HG03354 (cell line): ENCODE measurements around the gene GPR62.

Experiments
- ATAC-seq: cut with Tn5 transposase; IDR thresholded peaks from one replicate; pipeline ENCODE4 v1.9.1; 2021; ENCODE audit warnings: mild to moderate bottlenecking; ENCODE audit not compliant: unreplicated experiment, poor library complexity, severe bottlenecking

The GPR62 gene

DNA sequence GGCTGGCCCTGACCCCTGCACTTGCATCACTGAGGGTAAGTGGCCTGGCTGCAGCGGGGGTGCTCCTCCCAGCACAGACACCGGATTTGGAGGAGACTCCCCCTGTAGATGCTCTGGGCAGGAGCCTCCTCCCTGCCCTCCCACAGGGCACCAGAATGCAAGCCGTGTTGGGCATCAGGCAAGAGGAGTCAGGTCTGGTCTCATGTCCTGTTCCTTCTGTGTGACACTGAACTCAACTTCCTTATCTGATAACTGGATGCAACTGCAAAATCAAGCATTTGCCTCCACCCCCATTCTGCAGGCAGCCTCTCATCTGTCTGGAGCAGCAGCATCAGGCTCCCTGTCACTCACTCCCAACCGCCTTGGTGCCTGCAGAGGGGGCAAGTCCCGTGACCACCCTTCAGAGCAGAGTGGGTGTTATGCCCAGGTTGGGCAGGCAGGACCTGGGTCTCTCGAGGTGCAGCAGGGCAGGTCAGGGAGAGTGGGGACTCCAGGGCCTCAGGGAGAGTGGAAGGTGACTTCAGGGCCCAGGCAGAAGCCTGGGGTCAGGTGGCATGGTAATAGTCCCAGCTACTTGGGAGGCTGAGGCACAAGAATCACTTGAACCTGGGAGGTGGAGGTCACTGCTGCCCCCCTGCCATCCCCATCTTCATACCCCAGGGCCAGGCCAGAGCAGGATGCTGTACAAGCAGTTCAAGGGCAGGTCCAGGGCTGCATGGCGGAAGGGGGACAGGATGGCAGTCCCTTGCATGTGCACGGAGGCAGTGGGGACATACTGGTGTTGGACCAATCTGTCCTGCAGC lies 51.0 kb downstream of the GPR62 start:
- ATAC-seq, result no peak

- ATAC-seq, result no peak
These were observed 51.6 kb downstream of the GPR62 start for GRCh38 chr3:52006820-52007133.
